HEK293 (cell line): ENCODE results near the gene B4GALT6.

Experiments
- BCL11A ChIP-seq: fragments of 450-650 bp; formaldehyde crosslinking; IDR thresholded peaks from 2 replicates; pipeline ENCODE4 v1.5.1; 2016; ENCODE audit warnings: low read depth, missing biosample characterization, missing genetic modification characterization
- ZBTB7A ChIP-seq: fragments of 450-650 bp; formaldehyde crosslinking; IDR thresholded peaks from 2 replicates; pipeline ENCODE4 v1.5.1; 2016; ENCODE audit warnings: low read depth, missing biosample characterization, missing genetic modification characterization
- ZFP37 ChIP-seq: fragments of 450-650 bp; formaldehyde crosslinking; IDR thresholded peaks from 2 replicates; pipeline ENCODE4 v1.5.1; 2016; ENCODE audit warnings: missing biosample characterization, missing genetic modification characterization
- ZNF112 ChIP-seq: fragments of 450-650 bp; formaldehyde crosslinking; IDR thresholded peaks from 2 replicates; pipeline ENCODE4 v1.5.0; 2017; ENCODE audit warnings: missing biosample characterization, missing genetic modification characterization
- ZNF121 ChIP-seq: fragments of 450-650 bp; formaldehyde crosslinking; IDR thresholded peaks from 2 replicates; pipeline ENCODE4 v1.5.1; 2016; ENCODE audit warnings: missing biosample characterization, missing genetic modification characterization
- ZNF19 ChIP-seq: fragments of 450-650 bp; formaldehyde crosslinking; IDR thresholded peaks from 2 replicates; pipeline ENCODE4; 2016; ENCODE audit warnings: missing biosample characterization, missing genetic modification characterization, low read depth
- ZNF48 ChIP-seq: fragments of 450-650 bp; formaldehyde crosslinking; IDR thresholded peaks from 2 replicates; pipeline ENCODE4 v1.5.1; 2016; ENCODE audit warnings: missing biosample characterization, missing genetic modification characterization
- ZNF560 ChIP-seq: fragments of 450-650 bp; formaldehyde crosslinking; IDR thresholded peaks from 2 replicates; pipeline ENCODE4 v1.5.1; 2017; ENCODE audit warnings: missing biosample characterization, missing genetic modification characterization, borderline replicate concordance
- ZSCAN23 ChIP-seq: fragments of 450-650 bp; formaldehyde crosslinking; IDR thresholded peaks from 2 replicates; pipeline ENCODE4 v1.5.1; 2016; ENCODE audit warnings: missing biosample characterization, missing genetic modification characterization
- TF ChIP-seq, protein P1 (sequence below): fragments of 450-650 bp; formaldehyde crosslinking; IDR thresholded peaks from 2 replicates; pipeline ENCODE4 v1.5.1; 2016; ENCODE audit warnings: missing biosample characterization, missing genetic modification characterization
- TF ChIP-seq, protein P2 (sequence below): fragments of 450-650 bp; formaldehyde crosslinking; IDR thresholded peaks from 2 replicates; pipeline ENCODE4 v1.5.1; 2016; ENCODE audit warnings: missing biosample characterization, missing genetic modification characterization
- TF ChIP-seq, protein P3 (sequence below): fragments of 450-650 bp; formaldehyde crosslinking; IDR thresholded peaks from 2 replicates; pipeline ENCODE4 v1.5.1; 2016; ENCODE audit warnings: missing biosample characterization, missing genetic modification characterization
- TF ChIP-seq, protein P4 (sequence below): sonication (generic); formaldehyde crosslinking; IDR thresholded peaks from 2 replicates; pipeline ENCODE4 v1.8.1; 2022; ENCODE audit warnings: mild to moderate bottlenecking, moderate library complexity, missing genetic modification reagents
- TF ChIP-seq, protein P5 (sequence below): fragments of 450-650 bp; formaldehyde crosslinking; IDR thresholded peaks from 2 replicates; pipeline ENCODE4 v1.5.1; 2016; ENCODE audit warnings: missing biosample characterization, missing genetic modification characterization

DNA sequence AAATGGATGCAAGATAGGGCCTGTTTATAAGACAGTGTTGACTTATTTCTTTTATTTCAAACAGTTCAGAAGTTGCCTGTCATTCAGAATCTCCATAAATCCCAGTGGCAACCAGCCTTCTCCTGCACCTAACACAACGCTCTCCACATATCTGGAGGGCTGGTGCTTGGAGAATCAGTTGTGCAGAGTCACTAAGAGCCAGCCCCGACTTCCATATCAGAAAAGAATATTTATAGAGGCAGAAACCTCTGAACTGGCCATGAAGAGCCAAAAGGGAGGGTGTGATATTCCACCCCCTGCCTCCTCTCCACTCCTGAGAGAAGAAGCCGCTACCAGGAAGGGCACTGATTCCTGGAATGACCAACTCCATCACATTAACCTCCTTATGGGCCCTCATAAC is 34.0 kb upstream of the B4GALT6 start:
- TF ChIP-seq ZNF112, result no peak
- no peak for TF ChIP-seq BCL11A
- no peak for TF ChIP-seq ZFP37 (tag by site-specific recombination)
- TF ChIP-seq, protein P1, sequence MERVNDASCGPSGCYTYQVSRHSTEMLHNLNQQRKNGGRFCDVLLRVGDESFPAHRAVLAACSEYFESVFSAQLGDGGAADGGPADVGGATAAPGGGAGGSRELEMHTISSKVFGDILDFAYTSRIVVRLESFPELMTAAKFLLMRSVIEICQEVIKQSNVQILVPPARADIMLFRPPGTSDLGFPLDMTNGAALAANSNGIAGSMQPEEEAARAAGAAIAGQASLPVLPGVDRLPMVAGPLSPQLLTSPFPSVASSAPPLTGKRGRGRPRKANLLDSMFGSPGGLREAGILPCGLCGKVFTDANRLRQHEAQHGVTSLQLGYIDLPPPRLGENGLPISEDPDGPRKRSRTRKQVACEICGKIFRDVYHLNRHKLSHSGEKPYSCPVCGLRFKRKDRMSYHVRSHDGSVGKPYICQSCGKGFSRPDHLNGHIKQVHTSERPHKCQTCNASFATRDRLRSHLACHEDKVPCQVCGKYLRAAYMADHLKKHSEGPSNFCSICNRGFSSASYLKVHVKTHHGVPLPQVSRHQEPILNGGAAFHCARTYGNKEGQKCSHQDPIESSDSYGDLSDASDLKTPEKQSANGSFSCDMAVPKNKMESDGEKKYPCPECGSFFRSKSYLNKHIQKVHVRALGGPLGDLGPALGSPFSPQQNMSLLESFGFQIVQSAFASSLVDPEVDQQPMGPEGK (tag by site-specific recombination), result no peak
- TF ChIP-seq, protein P2, sequence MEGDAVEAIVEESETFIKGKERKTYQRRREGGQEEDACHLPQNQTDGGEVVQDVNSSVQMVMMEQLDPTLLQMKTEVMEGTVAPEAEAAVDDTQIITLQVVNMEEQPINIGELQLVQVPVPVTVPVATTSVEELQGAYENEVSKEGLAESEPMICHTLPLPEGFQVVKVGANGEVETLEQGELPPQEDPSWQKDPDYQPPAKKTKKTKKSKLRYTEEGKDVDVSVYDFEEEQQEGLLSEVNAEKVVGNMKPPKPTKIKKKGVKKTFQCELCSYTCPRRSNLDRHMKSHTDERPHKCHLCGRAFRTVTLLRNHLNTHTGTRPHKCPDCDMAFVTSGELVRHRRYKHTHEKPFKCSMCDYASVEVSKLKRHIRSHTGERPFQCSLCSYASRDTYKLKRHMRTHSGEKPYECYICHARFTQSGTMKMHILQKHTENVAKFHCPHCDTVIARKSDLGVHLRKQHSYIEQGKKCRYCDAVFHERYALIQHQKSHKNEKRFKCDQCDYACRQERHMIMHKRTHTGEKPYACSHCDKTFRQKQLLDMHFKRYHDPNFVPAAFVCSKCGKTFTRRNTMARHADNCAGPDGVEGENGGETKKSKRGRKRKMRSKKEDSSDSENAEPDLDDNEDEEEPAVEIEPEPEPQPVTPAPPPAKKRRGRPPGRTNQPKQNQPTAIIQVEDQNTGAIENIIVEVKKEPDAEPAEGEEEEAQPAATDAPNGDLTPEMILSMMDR (tag by site-specific recombination), result no peak
- TF ChIP-seq, protein P3, sequence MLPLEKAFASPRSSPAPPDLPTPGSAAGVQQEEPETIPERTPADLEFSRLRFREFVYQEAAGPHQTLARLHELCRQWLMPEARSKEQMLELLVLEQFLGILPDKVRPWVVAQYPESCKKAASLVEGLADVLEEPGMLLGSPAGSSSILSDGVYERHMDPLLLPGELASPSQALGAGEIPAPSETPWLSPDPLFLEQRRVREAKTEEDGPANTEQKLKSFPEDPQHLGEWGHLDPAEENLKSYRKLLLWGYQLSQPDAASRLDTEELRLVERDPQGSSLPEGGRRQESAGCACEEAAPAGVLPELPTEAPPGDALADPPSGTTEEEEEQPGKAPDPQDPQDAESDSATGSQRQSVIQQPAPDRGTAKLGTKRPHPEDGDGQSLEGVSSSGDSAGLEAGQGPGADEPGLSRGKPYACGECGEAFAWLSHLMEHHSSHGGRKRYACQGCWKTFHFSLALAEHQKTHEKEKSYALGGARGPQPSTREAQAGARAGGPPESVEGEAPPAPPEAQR (tag by site-specific recombination), result no peak
- no peak for TF ChIP-seq ZNF48 (tag by site-specific recombination)
- TF ChIP-seq ZNF121 (tag by site-specific recombination), result no peak
- no peak for TF ChIP-seq ZNF560 (tag by site-specific recombination)
- no peak for TF ChIP-seq ZNF19 (tag by site-specific recombination)
- TF ChIP-seq ZBTB7A (tag by site-specific recombination), result no peak
- TF ChIP-seq ZSCAN23 (tag by site-specific recombination), result no peak
- TF ChIP-seq, protein P4, sequence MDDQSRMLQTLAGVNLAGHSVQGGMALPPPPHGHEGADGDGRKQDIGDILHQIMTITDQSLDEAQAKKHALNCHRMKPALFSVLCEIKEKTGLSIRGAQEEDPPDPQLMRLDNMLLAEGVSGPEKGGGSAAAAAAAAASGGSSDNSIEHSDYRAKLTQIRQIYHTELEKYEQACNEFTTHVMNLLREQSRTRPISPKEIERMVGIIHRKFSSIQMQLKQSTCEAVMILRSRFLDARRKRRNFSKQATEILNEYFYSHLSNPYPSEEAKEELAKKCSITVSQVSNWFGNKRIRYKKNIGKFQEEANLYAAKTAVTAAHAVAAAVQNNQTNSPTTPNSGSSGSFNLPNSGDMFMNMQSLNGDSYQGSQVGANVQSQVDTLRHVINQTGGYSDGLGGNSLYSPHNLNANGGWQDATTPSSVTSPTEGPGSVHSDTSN (CRISPR knock-in tag), result no peak
- TF ChIP-seq, protein P5, sequence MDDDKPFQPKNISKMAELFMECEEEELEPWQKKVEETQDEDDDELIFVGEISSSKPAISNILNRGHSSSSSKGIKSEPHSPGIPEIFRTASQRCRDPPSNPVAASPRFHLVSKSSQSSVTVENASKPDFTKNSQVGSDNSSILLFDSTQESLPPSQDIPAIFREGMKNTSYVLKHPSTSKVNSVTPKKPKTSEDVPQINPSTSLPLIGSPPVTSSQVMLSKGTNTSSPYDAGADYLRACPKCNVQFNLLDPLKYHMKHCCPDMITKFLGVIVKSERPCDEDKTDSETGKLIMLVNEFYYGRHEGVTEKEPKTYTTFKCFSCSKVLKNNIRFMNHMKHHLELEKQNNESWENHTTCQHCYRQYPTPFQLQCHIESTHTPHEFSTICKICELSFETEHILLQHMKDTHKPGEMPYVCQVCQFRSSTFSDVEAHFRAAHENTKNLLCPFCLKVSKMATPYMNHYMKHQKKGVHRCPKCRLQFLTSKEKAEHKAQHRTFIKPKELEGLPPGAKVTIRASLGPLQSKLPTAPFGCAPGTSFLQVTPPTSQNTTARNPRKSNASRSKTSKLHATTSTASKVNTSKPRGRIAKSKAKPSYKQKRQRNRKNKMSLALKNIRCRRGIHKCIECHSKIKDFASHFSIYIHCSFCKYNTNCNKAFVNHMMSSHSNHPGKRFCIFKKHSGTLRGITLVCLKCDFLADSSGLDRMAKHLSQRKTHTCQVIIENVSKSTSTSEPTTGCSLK, result no peak
